A673 (cell line): ENCODE measurements around the gene KIAA0825.

Experiments
- CTCF ChIP-seq: fragments of 300-800, 200-600 bp; sonication (generic); conservative IDR thresholded peaks from 2 replicates; pipeline ENCODE4 v1.5.1; 2017; ENCODE audit warnings: low read depth, mild to moderate bottlenecking, antibody characterized with exemption, low read length, moderate library complexity, mixed read lengths
- EZH2 ChIP-seq: fragments of 200-600 bp; sonication (generic); IDR thresholded peaks from 2 replicates; pipeline ENCODE4 v1.6.1; 2017; ENCODE audit warnings: borderline replicate concordance, low read depth, mild to moderate bottlenecking, mixed read lengths, antibody characterized with exemption, low read length; ENCODE audit not compliant: poor library complexity, severe bottlenecking

GRCh38 chr5:94467346-94467953, 151.0 kb downstream of the KIAA0825 start:
- TF ChIP-seq CTCF (no peak), EZH2 (no peak)
